Stimulated activated CD8-positive, alpha-beta memory T cell treated with anti-CD3 and anti-CD28 coated beads, Interleukin-7, amount 100 ng/mL, for 48 hours (primary cell): Measurements from ENCODE around the gene TMEM125.

Experiments used
- DNase-seq, 2 donors: peaks; one replicate each; pipeline ENCODE4 v3.0.0-alpha.2; 2020; ENCODE audit warnings: low read depth in 1 of 2; ENCODE audit errors: extremely low read depth in 1 of 2

The TMEM125 gene

DNA sequence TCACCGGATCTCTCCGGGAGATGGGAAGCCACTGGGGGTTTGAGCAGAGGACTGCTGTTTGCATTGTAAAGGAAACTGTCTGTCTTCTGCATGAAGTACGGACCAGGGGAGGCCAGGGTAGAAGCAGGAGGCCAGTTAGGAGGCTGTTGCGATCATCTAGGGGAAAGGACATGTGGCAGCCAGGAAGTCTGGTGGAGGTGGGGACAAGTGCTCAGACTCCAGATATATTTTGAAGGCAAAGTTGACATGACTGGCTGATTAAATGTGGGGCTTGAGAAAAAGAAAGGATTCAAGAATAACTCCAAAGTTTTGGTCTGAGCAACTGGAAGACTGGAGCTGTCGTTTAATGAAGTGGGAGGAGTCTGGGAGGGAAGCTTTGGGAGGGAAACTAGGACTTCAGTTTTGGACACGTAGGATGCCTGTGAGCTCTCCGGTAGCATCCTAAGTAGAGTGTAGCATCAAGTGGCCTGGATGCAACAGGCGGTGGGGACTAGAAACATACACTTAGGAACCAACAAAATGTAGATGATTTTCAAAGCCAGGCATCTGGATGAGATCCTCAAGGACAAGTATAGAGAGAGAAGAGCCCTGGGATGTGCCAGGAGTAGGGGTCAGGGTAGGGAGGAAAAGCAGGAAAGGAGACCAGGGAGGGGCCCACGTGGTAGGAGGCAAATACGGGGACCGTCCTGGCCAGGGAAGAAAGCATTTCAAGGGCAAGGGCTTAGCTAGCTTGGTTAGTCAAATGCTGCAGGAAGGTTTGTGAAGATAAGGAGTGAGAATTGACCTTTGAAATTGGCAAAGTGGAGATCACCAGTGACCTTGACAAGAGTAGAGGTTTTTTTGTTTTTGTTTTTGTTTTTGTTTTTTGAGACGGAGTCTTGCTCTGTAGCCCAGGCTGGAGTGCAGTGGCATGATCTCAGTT lies 19.3 kb downstream of the TMEM125 start:
- DNase-seq, result no peak

- no peak for DNase-seq
These were observed 22.4 kb downstream of the TMEM125 start for GRCh38 chr1:43292216-43292615.

DNA sequence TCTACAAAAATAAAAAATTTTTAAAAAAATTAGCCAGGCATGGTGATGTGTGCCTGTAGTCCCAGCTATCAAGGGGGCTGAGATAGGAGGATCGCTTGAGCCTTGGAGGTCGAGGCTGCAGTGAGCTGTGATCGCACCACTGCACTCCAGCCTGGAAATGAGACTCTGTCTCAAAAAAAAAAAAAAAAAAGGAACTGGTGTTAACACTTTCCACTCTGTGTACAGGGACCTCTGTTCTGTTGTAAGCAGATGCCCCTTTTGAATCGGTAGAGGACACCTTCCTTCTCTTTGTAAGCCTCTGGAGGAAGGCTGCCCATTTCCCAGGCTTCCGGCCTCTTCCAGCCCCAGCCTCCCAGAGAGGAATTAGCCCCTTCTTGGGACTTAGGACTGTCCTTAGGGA lies 22.9 kb downstream of the TMEM125 start:
- DNase-seq, result no peak

- DNase-seq, result no peak
These were observed 23.4 kb downstream of the TMEM125 start for GRCh38 chr1:43293176-43293575.

- no peak for DNase-seq
These were observed 24.3 kb downstream of the TMEM125 start for GRCh38 chr1:43293896-43294760.

DNA sequence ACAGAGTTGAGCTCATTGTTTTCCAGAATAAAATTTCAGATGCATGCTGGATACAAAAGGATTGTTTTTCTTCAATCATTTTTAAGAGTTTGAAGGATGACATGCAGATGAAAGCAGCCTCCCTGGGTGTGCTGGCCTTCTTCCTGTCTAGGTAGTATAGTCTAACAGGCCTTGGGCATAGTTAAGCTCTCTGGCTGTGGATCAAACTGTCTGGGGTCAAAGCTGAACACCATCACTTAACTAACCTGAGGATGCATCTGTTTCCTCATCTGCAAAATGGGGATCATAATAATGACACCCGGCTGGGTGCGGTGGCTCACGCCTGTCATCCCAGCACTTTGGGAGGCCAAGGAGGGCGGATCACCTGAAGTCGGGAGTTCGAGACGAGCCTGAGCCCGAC lies 25.0 kb downstream of the TMEM125 start:
- no peak for DNase-seq

- DNase-seq, result no peak
These were observed 26.4 kb downstream of the TMEM125 start for GRCh38 chr1:43296207-43296606.

- DNase-seq, result no peak
These were observed 28.3 kb downstream of the TMEM125 start for GRCh38 chr1:43298055-43298454.

GRCh38 chr1:43299101-43299500 lies 29.3 kb downstream of the TMEM125 start:
- no peak for DNase-seq

GRCh38 chr1:43300378-43301094 lies 30.8 kb downstream of the TMEM125 start, which contains the start of gene TIE1:
TIE1 (plus strand) TSS chr1:43300982; CDS start chr1:43301072, 90 bp downstream.
- no peak for DNase-seq

GRCh38 chr1:43302201-43302600 lies 32.4 kb downstream of the TMEM125 start:
- no peak for DNase-seq

GRCh38 chr1:43302721-43303470 lies 33.1 kb downstream of the TMEM125 start:
- DNase-seq, result no peak

DNA sequence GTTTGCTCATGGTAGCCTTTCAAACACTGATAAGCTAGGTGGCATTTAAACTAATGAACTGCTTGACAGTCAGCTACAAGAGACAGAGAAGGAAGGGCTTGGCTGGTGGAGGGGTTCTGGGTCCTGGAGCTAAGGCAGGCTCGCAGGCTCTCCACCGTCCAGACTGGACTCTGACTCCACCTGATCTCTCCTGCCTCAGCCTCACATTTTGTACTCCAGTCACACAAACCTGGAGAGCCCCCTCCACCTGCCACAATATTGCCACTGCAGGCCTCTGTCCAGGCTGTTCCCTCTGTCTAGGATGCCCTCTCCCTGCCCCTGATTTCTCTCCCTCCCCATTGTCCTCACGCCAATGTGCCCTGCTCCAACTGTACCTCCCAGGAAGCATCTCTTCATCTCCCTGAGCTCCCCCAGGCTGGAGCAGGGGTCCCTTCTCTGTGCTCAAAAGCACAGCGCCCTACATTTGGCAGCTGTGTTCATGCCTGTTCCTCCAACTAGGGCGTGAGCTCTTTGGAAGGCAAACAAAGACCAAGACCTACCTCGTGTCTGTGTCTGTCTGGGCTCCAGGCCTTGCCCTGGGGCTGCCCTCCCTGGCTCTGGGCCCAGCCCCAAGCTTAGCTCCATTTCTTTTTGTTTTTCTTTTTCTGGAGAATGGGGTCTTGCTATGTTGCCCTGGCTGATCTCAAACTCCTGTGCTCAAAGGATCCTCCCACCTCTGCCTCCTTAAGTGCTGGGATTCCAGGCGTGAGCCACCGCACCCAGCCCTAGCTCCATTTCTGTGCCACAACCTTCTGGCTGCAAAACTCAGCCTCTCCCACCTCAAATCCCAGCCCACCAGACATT lies 33.9 kb downstream of the TMEM125 start:
- no peak for DNase-seq

GRCh38 chr1:43304314-43304681 lies 34.5 kb downstream of the TMEM125 start:
- no peak for DNase-seq

DNA sequence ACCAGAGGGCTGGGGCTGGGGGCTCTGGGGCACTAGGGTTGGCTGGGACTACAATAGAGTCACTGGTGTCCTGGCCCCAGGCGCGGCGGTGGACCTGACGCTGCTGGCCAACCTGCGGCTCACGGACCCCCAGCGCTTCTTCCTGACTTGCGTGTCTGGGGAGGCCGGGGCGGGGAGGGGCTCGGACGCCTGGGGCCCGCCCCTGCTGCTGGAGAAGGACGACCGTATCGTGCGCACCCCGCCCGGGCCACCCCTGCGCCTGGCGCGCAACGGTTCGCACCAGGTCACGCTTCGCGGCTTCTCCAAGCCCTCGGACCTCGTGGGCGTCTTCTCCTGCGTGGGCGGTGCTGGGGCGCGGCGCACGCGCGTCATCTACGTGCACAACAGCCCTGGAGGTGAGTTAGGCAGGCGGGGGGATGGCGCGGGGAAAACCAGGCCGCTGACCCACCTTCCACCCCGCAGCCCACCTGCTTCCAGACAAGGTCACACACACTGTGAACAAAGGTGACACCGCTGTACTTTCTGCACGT lies 35.1 kb downstream of the TMEM125 start:
- no peak for DNase-seq

GRCh38 chr1:43305461-43305860 lies 35.7 kb downstream of the TMEM125 start:
- DNase-seq, result no peak

DNA sequence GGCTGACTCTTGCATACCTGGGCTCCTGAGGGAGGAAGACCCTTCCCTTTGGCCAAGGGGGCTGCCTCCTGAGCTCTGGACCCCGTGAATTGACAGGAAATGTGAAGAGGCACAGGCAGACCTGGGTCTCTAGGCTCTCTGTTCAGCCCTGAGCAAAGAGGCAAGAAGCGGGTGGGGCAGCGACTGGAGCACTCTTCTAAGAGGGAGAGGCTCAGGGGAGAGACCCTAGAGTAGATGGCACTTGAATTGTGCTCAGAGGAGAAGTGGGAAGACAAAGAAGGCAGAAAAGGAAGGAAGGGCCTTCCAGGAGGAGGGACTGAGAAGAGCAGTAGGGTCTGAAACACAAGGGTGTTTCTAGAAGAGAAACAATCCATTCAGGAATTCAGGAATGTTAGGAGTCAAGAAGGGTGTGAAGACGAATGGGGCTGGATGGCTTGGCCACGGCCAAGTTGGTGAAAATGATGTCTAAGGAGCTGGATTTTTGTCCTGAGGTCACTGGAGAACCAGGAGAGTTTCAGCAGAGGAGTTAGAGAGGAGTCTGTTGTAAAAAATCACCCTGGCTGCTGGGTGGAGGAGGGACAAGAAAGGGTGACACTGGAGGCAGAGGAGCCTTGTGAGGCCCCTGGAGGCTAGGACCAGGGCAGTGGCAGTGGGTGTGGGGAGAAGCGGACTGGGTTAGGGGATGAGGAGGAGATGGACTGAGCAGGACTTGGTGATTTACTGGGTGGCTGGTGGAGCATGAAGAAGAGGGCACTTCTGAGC lies 36.3 kb downstream of the TMEM125 start:
- DNase-seq, result no peak

DNA sequence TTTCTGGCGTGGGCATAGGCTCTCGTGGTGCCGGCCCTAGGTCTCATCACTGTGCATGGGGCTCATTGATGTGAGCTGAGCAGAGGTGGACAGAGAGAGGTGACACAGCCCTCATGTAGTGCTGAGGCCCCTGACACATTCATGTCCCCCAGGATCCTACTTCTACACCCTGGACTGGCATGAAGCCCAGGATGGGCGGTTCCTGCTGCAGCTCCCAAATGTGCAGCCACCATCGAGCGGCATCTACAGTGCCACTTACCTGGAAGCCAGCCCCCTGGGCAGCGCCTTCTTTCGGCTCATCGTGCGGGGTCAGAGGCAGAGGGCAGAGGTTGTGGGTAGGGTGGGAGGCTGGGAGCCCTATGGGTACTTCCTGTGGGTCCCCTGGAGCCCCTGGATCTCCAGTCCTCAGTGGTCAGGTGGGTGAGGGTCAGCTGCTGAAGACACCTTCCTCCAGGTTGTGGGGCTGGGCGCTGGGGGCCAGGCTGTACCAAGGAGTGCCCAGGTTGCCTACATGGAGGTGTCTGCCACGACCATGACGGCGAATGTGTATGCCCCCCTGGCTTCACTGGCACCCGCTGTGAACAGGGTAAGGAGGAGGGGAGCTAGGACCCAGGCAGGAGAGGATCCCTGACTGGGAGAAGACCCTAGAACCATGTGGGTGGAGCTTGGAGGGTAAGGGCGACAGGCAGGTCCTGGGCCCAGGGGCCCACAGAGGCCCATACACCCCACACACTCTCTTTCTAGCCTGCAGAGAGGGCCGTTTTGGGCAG lies 37.1 kb downstream of the TMEM125 start:
- DNase-seq, result no peak
